GM13976 (cell line): ENCODE results near the gene AMZ1.

Experiments
- DNase-seq: peaks from one replicate; pipeline ENCODE4 v3.0.0; 2012; ENCODE audit warnings: low spot score
- CTCF ChIP-seq: IDR thresholded peaks from 2 replicates; pipeline ENCODE4 v1.5.1; 2012; ENCODE audit warnings: borderline replicate concordance, mild to moderate bottlenecking; ENCODE audit not compliant: insufficient read depth; ENCODE audit errors: extremely low read depth, missing control alignments, control extremely low read depth
- in situ Hi-C: fragments of 300-500 bp; cut with MboI; formaldehyde crosslinking; loops from one replicate; pipeline ENCODE4 v1.12.0; 2022; ENCODE audit warnings: low sequenced_read_pairs, mixed read lengths, inconsistent platforms; ENCODE audit not compliant: unreplicated experiment

AMZ1 gene

DNA sequence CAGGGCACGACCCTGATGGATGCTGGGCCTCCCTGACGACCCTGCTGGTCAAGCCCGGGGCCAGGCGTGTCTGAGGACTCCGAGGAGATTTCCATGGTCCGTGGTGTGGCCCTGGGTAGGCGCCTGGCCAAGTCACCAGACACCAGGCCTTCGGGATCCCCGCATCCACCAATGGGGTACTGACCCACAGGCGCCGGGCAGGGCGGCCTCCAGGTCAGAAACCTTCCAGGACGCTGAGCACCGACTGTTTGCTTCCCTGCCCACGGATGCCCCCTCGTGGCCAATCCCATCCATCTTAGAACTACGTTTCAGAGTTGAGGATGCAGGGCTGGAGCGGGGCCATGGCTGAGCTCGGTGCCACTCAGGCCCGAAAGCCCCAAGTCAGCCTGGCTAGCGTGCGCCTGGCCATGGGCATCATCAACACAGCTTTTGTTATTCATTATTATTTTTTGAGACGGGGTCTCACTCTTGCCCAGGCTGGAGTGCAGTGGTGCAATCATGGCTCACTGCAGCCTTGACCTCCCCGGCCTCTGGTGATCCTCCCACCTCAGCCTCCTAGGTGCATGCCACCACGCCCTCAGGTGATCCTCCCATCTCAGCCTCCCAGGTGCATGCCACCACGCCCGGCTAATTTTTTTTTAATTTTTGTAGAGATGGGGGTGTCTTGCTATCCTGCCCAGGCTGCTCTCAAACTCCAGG lies 7.1 kb upstream of the AMZ1 start:
- DNase-seq, result peak; percentile 83
- in situ Hi-C loops, result no loop called here
- TF ChIP-seq CTCF, result peak; percentile 50

DNA sequence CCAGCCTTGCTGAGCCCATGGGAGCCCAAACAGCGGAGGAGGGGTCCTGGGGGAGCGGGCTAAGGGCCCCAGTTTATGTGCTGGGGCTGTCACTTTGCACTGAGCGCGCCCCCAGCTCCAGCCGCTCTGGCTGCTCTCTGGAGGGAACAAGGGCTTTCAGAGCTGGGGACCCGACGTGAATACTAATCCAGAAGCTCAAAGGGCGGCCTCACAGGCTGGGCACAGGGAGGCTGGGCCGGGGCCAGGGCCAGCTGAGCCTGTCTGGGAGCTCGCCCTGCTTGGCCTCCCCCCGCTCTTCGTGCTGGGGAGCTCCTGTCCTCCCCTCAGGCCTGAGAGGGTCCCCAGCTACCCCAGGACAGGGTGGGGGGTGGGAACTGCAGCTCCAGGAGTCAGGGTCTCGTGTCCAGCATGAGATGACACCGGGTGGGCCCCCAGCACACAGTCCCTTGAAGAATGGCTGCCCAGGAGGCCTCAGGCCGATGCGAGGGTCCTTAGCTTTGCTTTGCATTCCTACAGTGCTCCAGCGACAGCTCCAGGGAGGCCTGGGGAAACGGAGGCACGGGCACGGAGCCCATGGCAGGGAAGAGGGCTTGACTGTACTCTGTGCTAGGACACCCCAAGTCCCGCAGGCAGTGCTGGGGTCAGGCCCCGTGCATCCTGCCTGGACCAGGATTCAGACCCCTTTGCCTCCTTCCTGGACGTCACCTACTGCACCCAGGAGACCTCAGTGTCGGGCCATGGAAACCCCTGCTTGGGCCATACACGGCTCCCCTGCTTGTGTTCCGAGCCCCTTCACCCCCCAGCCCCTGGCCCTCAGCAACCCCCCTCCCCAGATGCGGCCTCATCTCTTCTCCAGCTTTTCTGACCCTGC lies 5.8 kb upstream of the AMZ1 start:
- in situ Hi-C loops, result no loop called here
- no peak for TF ChIP-seq CTCF

DNA sequence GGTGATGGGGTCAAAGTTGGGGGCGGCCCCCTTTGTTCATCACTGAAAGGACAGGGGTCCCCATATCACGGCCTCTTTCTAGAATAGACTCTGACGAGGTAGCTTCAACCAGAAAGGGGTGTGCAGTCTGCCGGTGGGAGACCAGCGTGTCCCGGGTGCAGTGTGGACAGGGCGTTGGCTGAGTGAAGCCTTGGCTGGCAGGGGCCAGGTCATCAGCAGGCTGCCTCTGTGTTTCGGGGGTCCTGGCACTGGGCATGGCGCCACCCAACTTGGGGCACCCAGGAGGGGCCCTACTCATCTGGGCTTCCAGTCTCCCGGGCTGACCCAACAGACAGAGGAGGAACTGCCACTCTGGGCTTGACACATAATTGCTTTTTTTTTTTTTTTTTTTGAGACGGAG lies 3.5 kb upstream of the AMZ1 start:
- TF ChIP-seq CTCF, result no peak
- no peak for DNase-seq
- in situ Hi-C loops, result no loop called here

More for the DNA sequence above, 5.8 kb upstream of the AMZ1 start:
- no peak for DNase-seq

DNA sequence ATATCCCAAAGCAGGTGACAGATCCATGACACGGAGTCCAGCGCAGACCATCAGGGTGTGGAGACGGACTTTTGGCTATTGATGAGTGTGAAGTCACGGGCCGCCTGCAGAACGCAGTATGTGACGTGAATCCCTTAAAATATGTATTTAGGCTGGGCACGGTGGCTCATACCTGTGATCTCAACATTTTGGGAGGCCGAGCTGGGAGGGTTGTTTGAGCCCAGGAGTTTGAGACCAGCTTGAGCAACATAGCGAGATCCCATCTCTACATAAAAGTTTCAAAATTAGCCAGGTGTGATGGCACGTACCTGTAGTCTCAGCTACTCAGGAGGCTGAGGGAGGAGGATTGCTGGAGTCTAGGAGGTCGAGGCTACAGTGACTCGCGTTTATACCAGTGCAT lies 1.9 kb upstream of the AMZ1 start:
- DNase-seq, result no peak
- no peak for TF ChIP-seq CTCF
- in situ Hi-C loops, result no loop called here

GRCh38 chr7:2687338-2687869 lies 598 bp upstream of the AMZ1 start:
- in situ Hi-C loops, result no loop called here
- no peak for TF ChIP-seq CTCF
- no peak for DNase-seq

GRCh38 chr7:2688409-2689342 lies 674 bp downstream of the AMZ1 start:
- DNase-seq, result peak; percentile 80
- no peak for TF ChIP-seq CTCF
- in situ Hi-C loops, result no loop called here
